HG03469 (cell line): ENCODE results near the gene NAT8L.

Source experiments
- ATAC-seq: cut with Tn5 transposase; IDR thresholded peaks from one replicate; pipeline ENCODE4 v1.9.1; 2021; ENCODE audit warnings: mild to moderate bottlenecking, moderate library complexity, moderate number of reproducible peaks; ENCODE audit not compliant: unreplicated experiment

NAT8L gene

GRCh38 chr4:2073808-2074481 is 14.8 kb downstream of the NAT8L start:
- ATAC-seq: no peak

- no peak for ATAC-seq
Measured at GRCh38 chr4:2074588-2074987, 15.5 kb downstream of the NAT8L start.

- ATAC-seq: no peak
Measured at GRCh38 chr4:2075171-2075986, 16.3 kb downstream of the NAT8L start.

- ATAC-seq: no peak
Measured at GRCh38 chr4:2075987-2076907, 17.1 kb downstream of the NAT8L start.

- ATAC-seq: no peak
Measured at GRCh38 chr4:2076908-2077536, 17.9 kb downstream of the NAT8L start.

GRCh38 chr4:2077537-2078460 is 18.7 kb downstream of the NAT8L start:
- no peak for ATAC-seq

- ATAC-seq: no peak
Measured at GRCh38 chr4:2078584-2078983, 19.5 kb downstream of the NAT8L start.

- ATAC-seq: no peak
Measured at GRCh38 chr4:2079006-2079405, 19.9 kb downstream of the NAT8L start.

GRCh38 chr4:2079926-2080325 is 20.8 kb downstream of the NAT8L start:
- ATAC-seq: no peak

GRCh38 chr4:2080429-2081300 is 21.5 kb downstream of the NAT8L start:
- no peak for ATAC-seq

- no peak for ATAC-seq
Measured at GRCh38 chr4:2081540-2081939, 22.4 kb downstream of the NAT8L start.

- ATAC-seq: no peak
Measured at GRCh38 chr4:2082118-2082517, 23.0 kb downstream of the NAT8L start.

GRCh38 chr4:2082627-2083026 is 23.5 kb downstream of the NAT8L start:
- ATAC-seq: no peak

- ATAC-seq: no peak
Measured at GRCh38 chr4:2083116-2083825, 24.1 kb downstream of the NAT8L start.

GRCh38 chr4:2083826-2084160 is 24.7 kb downstream of the NAT8L start:
- ATAC-seq: no peak

- ATAC-seq: no peak
Measured at GRCh38 chr4:2084316-2084715, 25.2 kb downstream of the NAT8L start.

GRCh38 chr4:2085496-2085901 is 26.4 kb downstream of the NAT8L start:
- ATAC-seq: no peak

- no peak for ATAC-seq
Measured at GRCh38 chr4:2087170-2087569, 28.0 kb downstream of the NAT8L start.
